Natural killer cell (primary cell): ENCODE measurements around the gene OGN. TPM values are rescaled to one million over a fixed set of nuclear protein-coding genes. Genes with fewer than 3 reads are reported as not detected.

Experiments used
- ATAC-seq, 3 donors: fragments of 150-1000 bp in 2 of 3; fragments of 200-7000 bp in 1 of 3; cut with Tn5 transposase; 1 replicate in 1 of 3; 2 replicates in 2 of 3; pipeline ENCODE4 v1.10.0; 2021; ENCODE audit warnings: mild to moderate bottlenecking in 2 of 3, moderate library complexity in 2 of 3
- DNase-seq, 2 donors: peaks; one replicate each; pipeline versions ENCODE4 v3.0.0 to v3.0.0-alpha.2; 2013 to 2021; ENCODE audit warnings: mixed read lengths in 1 of 2
- H3K27ac ChIP-seq: one replicate; pipeline ENCODE4 v1.5.1; 2013; ENCODE audit warnings: mild to moderate bottlenecking, low read length
- H3K27me3 ChIP-seq: one replicate; pipeline ENCODE4 v1.6.1; 2013; ENCODE audit warnings: low read length; ENCODE audit not compliant: control insufficient read depth, insufficient read depth
- H3K36me3 ChIP-seq: one replicate; pipeline ENCODE4 v1.6.1; 2013; ENCODE audit warnings: low read length; ENCODE audit not compliant: control insufficient read depth, insufficient read depth
- H3K4me1 ChIP-seq: one replicate; pipeline ENCODE4 v1.6.1; 2013; ENCODE audit warnings: low read length; ENCODE audit not compliant: control insufficient read depth, insufficient read depth
- H3K4me3 ChIP-seq: one replicate; pipeline ENCODE4 v1.5.1; 2013; ENCODE audit warnings: low read length
- H3K9me3 ChIP-seq: one replicate; pipeline ENCODE4 v1.6.1; 2013; ENCODE audit warnings: low read length; ENCODE audit not compliant: control insufficient read depth, insufficient read depth
- H3K27ac Mint-ChIP-seq, 2 donors: one replicate each; pipeline ENCODE4 v1.8.0; 2022; ENCODE audit warnings: mild to moderate bottlenecking in 2 of 2, mixed read lengths in 2 of 2, moderate library complexity in 1 of 2
- H3K27me3 Mint-ChIP-seq, 2 donors: one replicate each; pipeline ENCODE4 v1.8.0; 2022; ENCODE audit warnings: low read depth in 2 of 2, mixed read lengths in 2 of 2
- H3K36me3 Mint-ChIP-seq: one replicate; pipeline ENCODE4 v1.8.0; 2022; ENCODE audit warnings: mixed read lengths
- H3K4me1 Mint-ChIP-seq, 2 donors: one replicate each; pipeline ENCODE4 v1.8.0; 2022; ENCODE audit warnings: mixed read lengths in 2 of 2
- H3K4me3 Mint-ChIP-seq: one replicate; pipeline ENCODE4 v1.8.0; 2022; ENCODE audit warnings: mild to moderate bottlenecking, moderate library complexity, mixed read lengths
- H3K9me3 Mint-ChIP-seq, 2 donors: one replicate each; pipeline ENCODE4 v1.8.0; 2022; ENCODE audit warnings: mixed read lengths in 2 of 2
- CTCF ChIP-seq: fragments of 200-600 bp; IDR thresholded peaks from one replicate; pipeline ENCODE4 v1.8.0; 2022; ENCODE audit warnings: antibody characterized with exemption
- WGBS: methylation state at CpG from one replicate; pipeline ENCODE4 v1.1.7; 2013; ENCODE audit warnings: missing lambda C conversion rate; ENCODE audit not compliant: insufficient coverage; 5-methylcytosine and 5-hydroxymethylcytosine counted together
- intact Hi-C: fragments of 100-400 bp; cut with micrococcal nuclease; formaldehyde crosslinking; loops from one replicate; pipeline ENCODE4 v1.14.2; 2022
- total RNA-seq, 4 donors: library from RNA; stranded (reverse); fragments of 120-200 nt in 1 of 4; gene quantifications; one replicate each; pipeline versions ENCODE4 v1.2.3 to v1.2.4, GENCODE V29; 2013 to 2022

OGN gene
- total RNA-seq, 3 donors from 2014 or later (not counting 1 experiment from before 2014, with no cell fraction given) = 0.18 to 0.33 TPM; not detected in 1

GRCh38 chr9:92432972-92433548 lies 28.7 kb upstream of the OGN start:
- ATAC-seq (no peak), DNase-seq (no peak)
- Mint-ChIP-seq H3K36me3 (no peaks in the 10 kb centered on the region), H3K27ac (no peak overlapping the region), H3K4me3 (no peak overlapping the region), H3K9me3 (no peaks in the 10 kb centered on the region), H3K4me1 (no peaks in the 10 kb centered on the region), H3K27me3 (no peaks in the 10 kb centered on the region)
- H3K27ac ChIP-seq = no peak overlapping the region
- no peak for TF ChIP-seq CTCF
- H3K9me3 ChIP-seq = no peaks in the 10 kb centered on the region
- H3K4me1 ChIP-seq = no peaks in the 10 kb centered on the region
- no peak overlapping the region for H3K4me3 ChIP-seq
- no peaks in the 10 kb centered on the region for H3K36me3 ChIP-seq
- 100% methylated on average over 2 of the region's 5 CpGs for WGBS
- intact Hi-C loops = no loop called here
- H3K27me3 ChIP-seq = no peaks in the 10 kb centered on the region

- 94% methylated on average over 4 of the region's 5 CpGs for WGBS
- Histone ChIP-seq H3K4me3 (no peak overlapping the region), H3K27ac (no peak overlapping the region), H3K9me3 (no peaks in the 10 kb centered on the region), H3K27me3 (no peaks in the 10 kb centered on the region), H3K4me1 (no peaks in the 10 kb centered on the region), H3K36me3 (no peaks in the 10 kb centered on the region)
- no peak overlapping the region for H3K27ac Mint-ChIP-seq
- no peaks in the 10 kb centered on the region for H3K9me3 Mint-ChIP-seq
- intact Hi-C loops = no loop called here
- no peaks in the 10 kb centered on the region for H3K36me3 Mint-ChIP-seq
- TF ChIP-seq CTCF = no peak
- no peak for DNase-seq
- no peak for ATAC-seq
- H3K27me3 Mint-ChIP-seq = no peaks in the 10 kb centered on the region
- no peaks in the 10 kb centered on the region for H3K4me1 Mint-ChIP-seq
- H3K4me3 Mint-ChIP-seq = no peak overlapping the region
Measured at GRCh38 chr9:92432350-92432749, 28.0 kb upstream of the OGN start.

- Mint-ChIP-seq H3K4me1 (no peaks in the 10 kb centered on the region), H3K9me3 (no peaks in the 10 kb centered on the region), H3K36me3 (no peaks in the 10 kb centered on the region), H3K27ac (no peak overlapping the region), H3K4me3 (no peak overlapping the region), H3K27me3 (no peaks in the 10 kb centered on the region)
- intact Hi-C loops = no loop called here
- no peak for TF ChIP-seq CTCF
- H3K9me3 ChIP-seq = no peaks in the 10 kb centered on the region
- H3K27me3 ChIP-seq = no peaks in the 10 kb centered on the region
- no peak for ATAC-seq
- no peak overlapping the region for H3K27ac ChIP-seq
- no peaks in the 10 kb centered on the region for H3K36me3 ChIP-seq
- WGBS = no CpG with 5 or more reads among the region's 2 CpGs
- H3K4me3 ChIP-seq = no peak overlapping the region
- H3K4me1 ChIP-seq = no peaks in the 10 kb centered on the region
- no peak for DNase-seq
Measured at GRCh38 chr9:92429836-92430235, 25.5 kb upstream of the OGN start.

- no peaks in the 10 kb centered on the region for H3K4me1 ChIP-seq
- Mint-ChIP-seq H3K9me3 (no peaks in the 10 kb centered on the region), H3K4me1 (no peaks in the 10 kb centered on the region)
Measured at GRCh38 chr9:92426501-92427145, 22.2 kb upstream of the OGN start.

More at GRCh38 chr9:92426501-92427145, 22.2 kb upstream of the OGN start:
- Mint-ChIP-seq H3K4me3 (no peak overlapping the region), H3K27me3 (no peaks in the 10 kb centered on the region), H3K36me3 (no peaks in the 10 kb centered on the region), H3K27ac (no peak overlapping the region)
- TF ChIP-seq CTCF = no peak
- intact Hi-C loops = no loop called here
- DNase-seq (no peak), ATAC-seq (no peak)
- Histone ChIP-seq H3K9me3 (no peaks in the 10 kb centered on the region), H3K27me3 (no peaks in the 10 kb centered on the region), H3K4me3 (no peak overlapping the region), H3K27ac (no peak overlapping the region), H3K36me3 (no peaks in the 10 kb centered on the region)
- WGBS = 91% methylated on average over 5 of the region's 5 CpGs
